CD14-positive monocyte (primary cell): ENCODE measurements around the gene TSPAN31. TPM values are rescaled to one million over a fixed set of nuclear protein-coding genes. Genes with fewer than 3 reads are reported as not detected.
A peak's percentile ranks its signal among the peaks of the same experiment; 100 is the strongest.

Experiments used
- DNase-seq, 3 donors: peaks; one replicate each; pipeline ENCODE4 v3.0.0-alpha.2; 2011 to 2022
- H2AFZ ChIP-seq: 2 replicates; pipeline ENCODE4 v1.6.0; 2012; ENCODE audit warnings: mild to moderate bottlenecking, low read depth, low read length, inconsistent platforms; ENCODE audit not compliant: insufficient read depth, poor library complexity, severe bottlenecking
- H3K27ac ChIP-seq, 2 donors: 1 replicate in 1 of 2; 2 replicates in 1 of 2; pipeline ENCODE4 v1.5.1; 2012 to 2013; ENCODE audit warnings: low read length in 2 of 2, control low read depth in 1 of 2, inconsistent platforms in 1 of 2, low read depth in 1 of 2, mild to moderate bottlenecking in 1 of 2
- H3K27me3 ChIP-seq, 2 donors: one replicate each; pipeline versions ENCODE4 v1.6.0 to v1.6.1; 2011 to 2013; ENCODE audit warnings: low read length in 2 of 2; ENCODE audit not compliant: control insufficient read depth in 2 of 2, insufficient read depth in 2 of 2
- H3K36me3 ChIP-seq, 2 donors: replicated peaks in 1 of 2; 1 replicate in 1 of 2; 2 replicates in 1 of 2; pipeline versions ENCODE4 v1.5.1 to v1.6.1; 2012 to 2013; ENCODE audit warnings: low read length in 2 of 2, control low read depth in 1 of 2, inconsistent platforms in 1 of 2, mild to moderate bottlenecking in 1 of 2; ENCODE audit not compliant: insufficient read depth in 2 of 2, control insufficient read depth in 1 of 2
- H3K4me1 ChIP-seq, 2 donors: 1 replicate in 1 of 2; 2 replicates in 1 of 2; pipeline versions ENCODE4 v1.5.1 to v1.6.1; 2012 to 2013; ENCODE audit warnings: low read length in 2 of 2, control low read depth in 1 of 2, inconsistent platforms in 1 of 2, mild to moderate bottlenecking in 1 of 2, moderate library complexity in 1 of 2; ENCODE audit not compliant: insufficient read depth in 2 of 2, control insufficient read depth in 1 of 2
- H3K4me2 ChIP-seq: replicated peaks from 2 replicates; pipeline ENCODE3; 2012; ENCODE audit warnings: low read length, moderate library complexity, mild to moderate bottlenecking; ENCODE audit not compliant: poor library complexity, severe bottlenecking; ENCODE audit errors: extremely low read depth
- H3K4me3 ChIP-seq, 3 experiments: fragments of 200-600 bp in 1 of 3; sonication (generic) in 1 of 3; replicated peaks in 1 of 3; 1 replicate in 2 of 3; 2 replicates in 1 of 3; pipeline ENCODE4 v1.5.1; 2011 to 2013; ENCODE audit warnings: low read length in 3 of 3, mild to moderate bottlenecking in 3 of 3, control low read depth in 2 of 3, low read depth in 2 of 3, inconsistent platforms in 1 of 3, moderate library complexity in 1 of 3
- H3K79me2 ChIP-seq: 2 replicates; pipeline ENCODE4 v1.6.0; 2012; ENCODE audit warnings: mild to moderate bottlenecking, control low read depth, inconsistent platforms, low read length, moderate library complexity; ENCODE audit not compliant: insufficient read depth
- H3K9ac ChIP-seq: 2 replicates; pipeline ENCODE4 v1.6.0; 2017; ENCODE audit warnings: low read length, mild to moderate bottlenecking; ENCODE audit not compliant: insufficient read depth, poor library complexity, severe bottlenecking
- H3K9me3 ChIP-seq, 2 donors: replicated peaks in 1 of 2; 1 replicate in 1 of 2; 2 replicates in 1 of 2; pipeline versions ENCODE4 v1.5.1 to v1.6.1; 2012 to 2013; ENCODE audit warnings: low read length in 2 of 2, control low read depth in 1 of 2; ENCODE audit not compliant: control insufficient read depth in 1 of 2, insufficient read depth in 1 of 2
- H4K20me1 ChIP-seq: 2 replicates; pipeline ENCODE4 v1.6.0; 2012; ENCODE audit warnings: mild to moderate bottlenecking, low read length, control low read depth, moderate library complexity; ENCODE audit not compliant: insufficient read depth
- H3K27ac Mint-ChIP-seq, 7 donors: one replicate each; pipeline ENCODE4 v1.8.0; 2020; ENCODE audit warnings: mild to moderate bottlenecking in 7 of 7, mixed read lengths in 7 of 7, moderate library complexity in 6 of 7, inconsistent platforms in 2 of 7
- H3K27me3 Mint-ChIP-seq, 3 donors: one replicate each; pipeline ENCODE4 v1.8.0; 2021 to 2022; ENCODE audit warnings: low read depth in 3 of 3, mild to moderate bottlenecking in 3 of 3, mixed read lengths in 3 of 3, moderate library complexity in 3 of 3, inconsistent platforms in 1 of 3
- H3K36me3 Mint-ChIP-seq, 2 donors: one replicate each; pipeline ENCODE4 v1.8.0; 2020; ENCODE audit warnings: mixed read lengths in 2 of 2, inconsistent platforms in 1 of 2, mild to moderate bottlenecking in 1 of 2
- H3K4me1 Mint-ChIP-seq: one replicate; pipeline ENCODE4 v1.8.0; 2020; ENCODE audit warnings: mild to moderate bottlenecking, mixed read lengths
- H3K4me3 Mint-ChIP-seq, 2 donors: one replicate each; pipeline ENCODE4 v1.8.0; 2020; ENCODE audit warnings: mild to moderate bottlenecking in 2 of 2, mixed read lengths in 2 of 2, moderate library complexity in 1 of 2
- H3K9me3 Mint-ChIP-seq, 7 donors: one replicate each; pipeline ENCODE4 v1.8.0; 2020 to 2022; ENCODE audit warnings: mixed read lengths in 7 of 7, mild to moderate bottlenecking in 6 of 7, moderate library complexity in 6 of 7, inconsistent platforms in 2 of 7
- CTCF ChIP-seq: fragments of 200-600 bp; IDR thresholded peaks from one replicate; pipeline ENCODE4 v1.8.0; 2022; ENCODE audit warnings: antibody characterized with exemption, mild to moderate bottlenecking
- WGBS: methylation state at CpG from one replicate; pipeline ENCODE4 v1.1.5; 2013; ENCODE audit warnings: missing lambda C conversion rate; ENCODE audit not compliant: insufficient coverage; 5-methylcytosine and 5-hydroxymethylcytosine counted together
- intact Hi-C, 2 donors: fragments of 100-400 bp; cut with micrococcal nuclease; formaldehyde crosslinking; loops; one replicate each; pipeline versions ENCODE4 v1.15.0 to v1.15.1; 2023
- polyA plus RNA-seq, 3 donors: library from polyadenylated mRNA; depleted of rRNA in 1 of 3; unstranded in 2 of 3; stranded (reverse) in 1 of 3; fragments of 300-500 nt in 2 of 3; fragments of >200 nt in 1 of 3; fragmentation: Illumina TruSeq in 2 of 3; gene quantifications; 1 replicate in 2 of 3; 2 replicates in 1 of 3; pipeline ENCODE4 v1.2.3, GENCODE V29; 2012 to 2021

The TSPAN31 gene
- polyA plus RNA-seq, 3 donors, result 20.6 to 48.1 (median 43.0) TPM

- intact Hi-C loops, result loop anchor here in 1 of 2 donors (5.0 to 10.0 kb wide), 2 partner anchors 52 to 191 kb away; partner anchors contain the start of gene OS9
- Mint-ChIP-seq H3K4me1 (peaks cover 49% of the 10 kb centered on the region), H3K9me3 (no peaks in the 10 kb centered on the region), H3K4me3 (peak overlapping the region; percentile 89 to 93), H3K36me3 (peaks cover 20 to 29% of the 10 kb centered on the region in 2 donors), H3K27ac (peak overlapping the region; percentile 92 to 97 (median 96)), H3K27me3 (peaks cover 0 to 1% (median 0%) of the 10 kb centered on the region in 3 donors)
- Histone ChIP-seq H3K4me2 (peak overlapping the region; percentile 86), H3K4me1 (peaks cover 40 to 47% of the 10 kb centered on the region in 2 donors), H3K4me3 (peak overlapping the region; percentile 69 to 84 (median 81)), H3K27me3 (no peaks in the 10 kb centered on the region), H3K79me2 (peaks cover 22% of the 10 kb centered on the region), H3K36me3 (peaks cover 14 to 30% of the 10 kb centered on the region in 2 donors), H3K27ac (peak overlapping the region; percentile 78 to 89), H2AFZ (peak overlapping the region; percentile 79), H3K9ac (peak overlapping the region; percentile 83), H4K20me1 (no peaks in the 10 kb centered on the region), H3K9me3 (no peaks in the 10 kb centered on the region)
- WGBS, result 7% methylated on average over 10 of the region's 21 CpGs
- peak; percentile 65 to 91 (median 90) for DNase-seq
- no peak for TF ChIP-seq CTCF
These were observed 554 bp upstream of the TSPAN31 start for GRCh38 chr12:57744194-57744776.

- H3K79me2 ChIP-seq, result peaks cover 15% of the 10 kb centered on the region
- Mint-ChIP-seq H3K27me3 (peaks cover 0 to 1% (median 0%) of the 10 kb centered on the region in 3 donors), H3K4me3 (peak overlapping the region; percentile 89 to 93), H3K9me3 (no peaks in the 10 kb centered on the region), H3K27ac (peak overlapping the region; percentile 92 to 98 (median 96)), H3K4me1 (peaks cover 40% of the 10 kb centered on the region), H3K36me3 (peaks cover 21 to 37% of the 10 kb centered on the region in 2 donors)
- H3K4me1 ChIP-seq, result peaks cover 36 to 39% of the 10 kb centered on the region in 2 donors
- peak overlapping the region; percentile 86 for H3K4me2 ChIP-seq
- WGBS, result 71% methylated on average over 2 of the region's 8 CpGs
- DNase-seq, result no peak
- H3K4me3 ChIP-seq, result peak overlapping the region; percentile 69 to 84 (median 81)
- intact Hi-C loops, result loop anchor here in 1 of 2 donors (10.0 kb wide), 1 partner anchor 189 kb away; no protein-coding TSS in a partner anchor
- H3K9ac ChIP-seq, result peak overlapping the region; percentile 83
- no peak for TF ChIP-seq CTCF
- no peaks in the 10 kb centered on the region for H3K9me3 ChIP-seq
- H3K27me3 ChIP-seq, result no peaks in the 10 kb centered on the region
- H3K27ac ChIP-seq, result peak overlapping the region; percentile 78 to 89
- no peaks in the 10 kb centered on the region for H4K20me1 ChIP-seq
- H2AFZ ChIP-seq, result peak overlapping the region; percentile 79
- peaks cover 14 to 36% of the 10 kb centered on the region in 2 donors for H3K36me3 ChIP-seq
These were observed 644 bp downstream of the TSPAN31 start for GRCh38 chr12:57745485-57745881.
